ENCODE results near the gene PATL1. TPM values are rescaled to one million over a fixed set of nuclear protein-coding genes. Genes with fewer than 3 reads are reported as not detected.
A peak's percentile ranks its signal among the peaks of the same experiment; 100 is the strongest.

Gene PATL1
- total RNA-seq, 2 donors from 2014 or later, result 6.5 to 9.6 TPM

DNA sequence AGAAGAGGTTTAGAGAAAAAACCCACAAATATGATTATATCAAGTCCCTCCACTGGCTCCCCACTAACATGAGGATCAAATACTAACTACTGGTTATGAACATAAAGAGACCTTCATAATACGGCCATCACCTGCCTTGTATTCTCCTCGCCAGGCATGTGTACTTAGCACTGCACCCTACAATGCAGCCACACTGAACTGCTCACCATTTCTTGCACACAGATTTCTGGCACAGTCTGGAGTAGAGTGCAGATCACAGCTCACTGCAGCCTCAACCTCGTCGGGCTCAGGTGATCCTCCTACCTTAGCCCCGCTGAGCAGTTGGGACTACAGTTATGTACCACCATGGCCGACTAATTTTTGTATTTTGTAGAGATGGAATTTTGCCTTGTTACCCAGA is 66.4 kb downstream of the PATL1 start:
- Histone ChIP-seq H3K4me1 (peaks cover 39% of the 10 kb centered on the region), H3K4me3 (no peak overlapping the region), H3K27me3 (no peaks in the 10 kb centered on the region), H3K9me3 (no peaks in the 10 kb centered on the region), H3K27ac (peak overlapping the region; percentile 34 to 85 (median 72)), H3K36me3 (replicated peaks in 1 of 2; ENCODE audit: insufficient read depth in 1 of 2, low read depth in 2 of 2) (peaks cover 14 to 38% of the 10 kb centered on the region in 2 donors)
- DNase-seq, result peak in 1 of 4 donors; percentile 12
- no peak for ATAC-seq
- TF ChIP-seq, protein P1, sequence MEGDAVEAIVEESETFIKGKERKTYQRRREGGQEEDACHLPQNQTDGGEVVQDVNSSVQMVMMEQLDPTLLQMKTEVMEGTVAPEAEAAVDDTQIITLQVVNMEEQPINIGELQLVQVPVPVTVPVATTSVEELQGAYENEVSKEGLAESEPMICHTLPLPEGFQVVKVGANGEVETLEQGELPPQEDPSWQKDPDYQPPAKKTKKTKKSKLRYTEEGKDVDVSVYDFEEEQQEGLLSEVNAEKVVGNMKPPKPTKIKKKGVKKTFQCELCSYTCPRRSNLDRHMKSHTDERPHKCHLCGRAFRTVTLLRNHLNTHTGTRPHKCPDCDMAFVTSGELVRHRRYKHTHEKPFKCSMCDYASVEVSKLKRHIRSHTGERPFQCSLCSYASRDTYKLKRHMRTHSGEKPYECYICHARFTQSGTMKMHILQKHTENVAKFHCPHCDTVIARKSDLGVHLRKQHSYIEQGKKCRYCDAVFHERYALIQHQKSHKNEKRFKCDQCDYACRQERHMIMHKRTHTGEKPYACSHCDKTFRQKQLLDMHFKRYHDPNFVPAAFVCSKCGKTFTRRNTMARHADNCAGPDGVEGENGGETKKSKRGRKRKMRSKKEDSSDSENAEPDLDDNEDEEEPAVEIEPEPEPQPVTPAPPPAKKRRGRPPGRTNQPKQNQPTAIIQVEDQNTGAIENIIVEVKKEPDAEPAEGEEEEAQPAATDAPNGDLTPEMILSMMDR (IDR thresholded peaks at IDR 0.05), result no peak
- TF ChIP-seq POLR2A (IDR thresholded peaks at IDR 0.05), result no peak
- intact Hi-C loops (cut with DNase I), result loop anchor here (10.0 kb wide), 1 partner anchor 58 kb away; no protein-coding TSS in a partner anchor
- WGBS, 2 donors, result 58 to 64% methylated on average over 6 of the region's 6 CpGs

GRCh38 chr11:59601788-59602187 is 67.0 kb downstream of the PATL1 start:
- ATAC-seq, result peak; percentile 91

GRCh38 chr11:59600636-59601035 is 68.2 kb downstream of the PATL1 start:
- intact Hi-C loops (cut with DNase I), result loop anchor here (10.0 kb wide), 1 partner anchor 56 kb away; no protein-coding TSS in a partner anchor
- DNase-seq (no peak), ATAC-seq (no peak)
- WGBS, 2 donors, result 63 to 75% methylated on average over 4 of the region's 4 CpGs
- no peaks in the 10 kb centered on the region for H3K27me3 ChIP-seq
- H3K4me1 ChIP-seq, result peaks cover 39% of the 10 kb centered on the region
- H3K9me3 ChIP-seq, result no peaks in the 10 kb centered on the region
- H3K27ac ChIP-seq, result peak overlapping the region in 3 of 4 donors; percentile 64 to 85 (median 79)
- TF ChIP-seq POLR2A (IDR thresholded peaks at IDR 0.05), result no peak
- TF ChIP-seq, protein P1 (IDR thresholded peaks at IDR 0.05), result no peak
- H3K36me3 ChIP-seq (replicated peaks in 1 of 2; ENCODE audit: insufficient read depth in 1 of 2, low read depth in 2 of 2), result peaks cover 14 to 27% of the 10 kb centered on the region in 2 donors
- no peak overlapping the region for H3K4me3 ChIP-seq

More at GRCh38 chr11:59601788-59602187, 67.0 kb downstream of the PATL1 start:
- peak overlapping the region; percentile 59 to 85 (median 72) for H3K27ac ChIP-seq
- H3K4me1 ChIP-seq, result peaks cover 39% of the 10 kb centered on the region
- intact Hi-C loops (cut with DNase I), result loop anchor here (10.0 kb wide), 1 partner anchor 57 kb away; no protein-coding TSS in a partner anchor
- H3K4me3 ChIP-seq, result no peak overlapping the region
- no peak for TF ChIP-seq POLR2A (IDR thresholded peaks at IDR 0.05)
- TF ChIP-seq, protein P1 (IDR thresholded peaks at IDR 0.05), result no peak
- peak; percentile 29 to 61 (median 34) for DNase-seq
- H3K36me3 ChIP-seq (replicated peaks in 1 of 2; ENCODE audit: insufficient read depth in 1 of 2, low read depth in 2 of 2), result peaks cover 14 to 33% of the 10 kb centered on the region in 2 donors
- no peaks in the 10 kb centered on the region for H3K9me3 ChIP-seq
- H3K27me3 ChIP-seq, result no peaks in the 10 kb centered on the region
- WGBS, 2 donors, result 17 to 28% methylated on average over 4 of the region's 4 CpGs

GRCh38 chr11:59600234-59600633 is 68.6 kb downstream of the PATL1 start:
- Histone ChIP-seq H3K27me3 (no peaks in the 10 kb centered on the region), H3K4me3 (no peak overlapping the region), H3K4me1 (peaks cover 39% of the 10 kb centered on the region), H3K36me3 (replicated peaks in 1 of 2; ENCODE audit: insufficient read depth in 1 of 2, low read depth in 2 of 2) (peaks cover 14 to 26% of the 10 kb centered on the region in 2 donors), H3K9me3 (no peaks in the 10 kb centered on the region), H3K27ac (peak overlapping the region in 2 of 4 donors; percentile 79 to 85)
- intact Hi-C loops (cut with DNase I), result loop anchor here (10.0 kb wide), 1 partner anchor 55 kb away; no protein-coding TSS in a partner anchor
- TF ChIP-seq POLR2A (IDR thresholded peaks at IDR 0.05), result no peak
- ATAC-seq (no peak), DNase-seq (no peak)
- WGBS, 2 donors, result 76 to 90% methylated on average over 2 of the region's 2 CpGs

- Histone ChIP-seq H3K9me3 (no peaks in the 10 kb centered on the region), H3K36me3 (replicated peaks in 1 of 2; ENCODE audit: insufficient read depth in 1 of 2, low read depth in 2 of 2) (peaks cover 15 to 34% of the 10 kb centered on the region in 2 donors), H3K27ac (no peak overlapping the region), H3K4me3 (no peak overlapping the region), H3K4me1 (peaks cover 39% of the 10 kb centered on the region), H3K27me3 (no peaks in the 10 kb centered on the region)
- intact Hi-C loops (cut with DNase I), result loop anchor here (10.0 kb wide), 1 partner anchor 56 kb away; no protein-coding TSS in a partner anchor
- TF ChIP-seq POLR2A (IDR thresholded peaks at IDR 0.05), result no peak
- TF ChIP-seq, protein P1 (IDR thresholded peaks at IDR 0.05), result no peak
- DNase-seq, result no peak
- no peak for ATAC-seq
- 91 to 95% methylated on average over 1 of the region's 1 CpG for WGBS, 2 donors
Measured at GRCh38 chr11:59598961-59599360, 69.9 kb downstream of the PATL1 start.

Small RNAs within 50 kb of the gene (microRNA-seq; reads per million reads assigned to microRNA genes)
- gene MIR3162 (ENCODE audit: borderline number of aligned reads in 2 of 2, borderline replicate concordance in 2 of 2), result 0 to 0.45 reads per million in 2 donors

Small RNAs within 50 kb of the gene (small RNA-seq; reads per million reads assigned to genes)
- gene MIR3162, result not detected

Other genes with a start within 250 kb of the PATL1 start
- not detected for gene OR5A2, start 242.6 kb downstream of the PATL1 start, total RNA-seq
- not detected for gene OR5A1, start 232.6 kb downstream of the PATL1 start, total RNA-seq
- not detected for gene OR4D6, start 212.1 kb downstream of the PATL1 start, total RNA-seq
- not detected for gene OR4D10, start 195.7 kb downstream of the PATL1 start, total RNA-seq
- not detected for gene OR4D11, start 165.5 kb downstream of the PATL1 start, total RNA-seq
- gene OR4D9, start 157.5 kb downstream of the PATL1 start, total RNA-seq, result not detected
- gene OSBP, start 53.3 kb downstream of the PATL1 start, total RNA-seq, result 10 to 100 TPM; 28.5 to 30.3 TPM
- not detected for gene OR10V1, start 44.8 kb upstream of the PATL1 start, total RNA-seq
- 10 to 100 TPM; 31.6 to 56.7 TPM for gene STX3, start 86.3 kb upstream of the PATL1 start, total RNA-seq
- 10 to 100 TPM; 29.7 to 31.1 TPM for gene MRPL16, start 141.7 kb upstream of the PATL1 start, total RNA-seq
- gene CBLIF, start 176.5 kb upstream of the PATL1 start, total RNA-seq, result not detected
- 1 to 10 TPM in 1 of 2 donors, not detected in 1; 1.3 TPM for gene TCN1, start 197.4 kb upstream of the PATL1 start, total RNA-seq
- gene OOSP3, start 209.7 kb upstream of the PATL1 start, total RNA-seq, result not detected

Measured in body of pancreas (tissue), 4 donors.